ENCODE results near the gene RUNX2. TPM values are rescaled to one million over a fixed set of nuclear protein-coding genes. Genes with fewer than 3 reads are reported as not detected.

Gene RUNX2
- total and polyA plus RNA-seq, 12 donors: 0.20 to 3.0 (median 1.6) TPM

DNA sequence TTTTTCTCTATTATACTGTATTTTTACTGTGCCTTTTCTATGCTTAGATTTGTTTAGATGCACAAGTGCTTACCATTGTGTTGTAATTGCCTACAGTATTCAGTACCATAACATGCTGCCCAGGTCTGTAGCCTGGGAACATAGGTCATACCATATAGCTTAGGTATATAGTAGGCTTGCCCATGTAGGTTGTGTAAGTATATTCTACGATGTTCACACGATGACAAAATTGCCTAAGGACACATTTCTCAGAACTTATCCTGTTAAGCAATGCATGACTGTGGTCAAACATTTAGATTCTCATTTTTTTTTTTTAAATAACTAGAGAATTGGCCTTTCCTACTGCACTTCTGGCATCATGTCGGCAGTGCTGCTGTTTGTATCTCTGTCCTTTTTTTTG lies 303.3 kb downstream of the RUNX2 start:
- WGBS, 2 donors: 90 to 92% methylated on average over 3 of the region's 3 CpGs
- Histone ChIP-seq H3K27me3 (peaks cover 0 to 4% (median 0%) of the 10 kb centered on the region in 7 donors), H3K4me1 (no peaks in the 10 kb centered on the region), H3K4me3 (no peak overlapping the region), H3K27ac (no peak overlapping the region), H3K9me3 (no peaks in the 10 kb centered on the region), H3K36me3 (no peaks in the 10 kb centered on the region)
- DNase-seq (no peak), ATAC-seq (no peak)
- no peak for TF ChIP-seq CTCF (IDR thresholded peaks at IDR 0.05)
- intact Hi-C loops (cut with DNase I): no loop called here

DNA sequence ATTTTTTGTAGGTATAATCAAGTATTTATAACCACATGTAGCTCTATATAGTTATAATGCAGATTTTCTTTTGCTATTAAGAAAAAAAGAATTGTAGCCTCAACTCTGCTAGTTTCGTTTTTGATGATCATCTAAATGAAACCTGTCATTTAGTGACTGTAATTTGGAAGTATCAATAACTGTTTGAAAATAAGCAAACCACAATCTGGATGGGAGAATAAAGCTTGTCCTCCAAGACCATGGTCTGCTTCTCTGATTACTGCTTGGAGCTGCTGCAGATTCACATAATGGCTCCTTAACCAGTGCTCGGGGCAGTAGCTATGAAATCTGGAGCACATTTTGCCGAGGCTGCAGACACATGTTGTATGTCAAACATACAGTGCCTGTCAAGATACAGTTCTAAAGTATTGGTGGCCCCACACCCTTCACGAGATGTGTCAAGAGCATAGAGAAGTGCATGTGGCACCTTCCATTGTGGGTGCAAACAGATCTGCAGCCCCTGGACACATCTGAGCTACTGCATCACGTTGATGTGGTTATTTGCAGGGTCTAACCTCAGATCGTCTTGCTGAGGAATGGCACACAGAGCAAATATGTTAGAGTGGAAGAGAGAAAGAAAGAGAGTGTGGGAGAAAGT lies 305.3 kb downstream of the RUNX2 start:
- no peak for TF ChIP-seq CTCF (IDR thresholded peaks at IDR 0.05)
- 77 to 78% methylated on average over 6 of the region's 6 CpGs for WGBS, 2 donors

GRCh38 chr6:45634231-45634630 lies 306.1 kb downstream of the RUNX2 start:
- intact Hi-C loops (cut with DNase I): no loop called here

More for the DNA sequence above, 305.3 kb downstream of the RUNX2 start:
- DNase-seq: no peak
- Histone ChIP-seq H3K36me3 (no peaks in the 10 kb centered on the region), H3K9me3 (no peaks in the 10 kb centered on the region), H3K27ac (no peak overlapping the region), H3K4me3 (no peak overlapping the region), H3K4me1 (no peaks in the 10 kb centered on the region), H3K27me3 (peaks cover 0 to 4% (median 0%) of the 10 kb centered on the region in 7 donors)
- intact Hi-C loops (cut with DNase I): no loop called here
- ATAC-seq: no peak

GRCh38 chr6:45635284-45635867 lies 307.2 kb downstream of the RUNX2 start:
- no peaks in the 10 kb centered on the region for H3K9me3 ChIP-seq
- no peak overlapping the region for H3K4me3 ChIP-seq
- intact Hi-C loops (cut with DNase I): no loop called here
- TF ChIP-seq CTCF (IDR thresholded peaks at IDR 0.05): no peak
- no peaks in the 10 kb centered on the region for H3K4me1 ChIP-seq
- H3K27ac ChIP-seq: no peak overlapping the region
- H3K36me3 ChIP-seq: no peaks in the 10 kb centered on the region
- no peak for DNase-seq
- 60 to 68% methylated on average over 8 of the region's 8 CpGs for WGBS, 2 donors
- ATAC-seq: no peak
- peaks cover 0 to 4% (median 0%) of the 10 kb centered on the region in 7 donors for H3K27me3 ChIP-seq

More at GRCh38 chr6:45634231-45634630, 306.1 kb downstream of the RUNX2 start:
- DNase-seq: no peak
- no peaks in the 10 kb centered on the region for H3K9me3 ChIP-seq
- whole genome bisulfite sequencing, 2 donors: 80 to 83% methylated on average over 4 of the region's 4 CpGs
- H3K36me3 ChIP-seq: no peaks in the 10 kb centered on the region
- ATAC-seq: no peak
- H3K4me3 ChIP-seq: no peak overlapping the region
- no peaks in the 10 kb centered on the region for H3K4me1 ChIP-seq
- TF ChIP-seq CTCF (IDR thresholded peaks at IDR 0.05): no peak
- peaks cover 0 to 4% (median 0%) of the 10 kb centered on the region in 7 donors for H3K27me3 ChIP-seq
- no peak overlapping the region for H3K27ac ChIP-seq
